NK-92 (cell line): ENCODE measurements around the gene CD27.
"Not testable (repeated sequence)": the region's sequence is repeated elsewhere in the genome, so short reads cannot be mapped to it uniquely, and the experiment has no call there.

Source experiments
- DNase-seq: peaks from one replicate; lab custom pipeline; 2025; ENCODE audit not compliant: unreplicated experiment; lab: John Stamatoyannopoulos, UW

Gene CD27

DNA sequence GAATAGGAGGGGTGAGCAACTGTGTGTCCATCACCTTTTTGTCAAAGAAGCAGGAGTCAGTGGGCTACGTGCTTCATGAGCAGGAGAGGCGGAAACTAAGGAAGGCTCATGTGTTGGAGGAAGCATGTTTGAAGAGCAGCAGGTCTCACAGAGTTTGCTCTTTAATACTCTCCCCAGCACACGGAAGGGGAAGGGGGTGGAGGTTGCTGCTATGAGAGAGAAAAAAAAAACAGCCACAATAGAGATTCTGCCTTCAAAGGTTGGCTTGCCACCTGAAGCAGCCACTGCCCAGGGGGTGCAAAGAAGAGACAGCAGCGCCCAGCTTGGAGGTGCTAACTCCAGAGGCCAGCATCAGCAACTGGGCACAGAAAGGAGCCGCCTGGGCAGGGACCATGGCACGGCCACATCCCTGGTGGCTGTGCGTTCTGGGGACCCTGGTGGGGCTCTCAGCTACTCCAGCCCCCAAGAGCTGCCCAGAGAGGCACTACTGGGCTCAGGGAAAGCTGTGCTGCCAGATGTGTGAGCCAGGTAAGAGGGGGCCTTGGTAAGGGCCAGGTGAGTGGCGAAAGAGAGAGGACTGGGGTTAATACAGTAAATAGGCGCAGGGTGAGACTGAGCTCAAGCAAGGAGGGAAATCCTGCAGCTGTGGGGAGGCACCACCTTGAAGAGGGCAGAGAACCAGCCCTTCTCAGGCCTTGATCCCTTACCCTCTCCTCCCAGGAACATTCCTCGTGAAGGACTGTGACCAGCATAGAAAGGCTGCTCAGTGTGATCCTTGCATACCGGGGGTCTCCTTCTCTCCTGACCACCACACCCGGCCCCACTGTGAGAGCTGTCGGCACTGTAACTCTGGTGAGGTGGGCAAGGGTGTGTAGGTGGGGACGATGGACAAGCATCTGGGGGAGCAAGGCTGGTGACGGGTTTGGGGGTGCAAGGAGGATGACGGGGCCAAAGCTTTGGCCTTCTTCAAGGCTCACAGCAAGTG lies at the start of gene CD27:
Gene CD27, plus strand, starts transcription at position 252 of the 985 bp plus-strand sequence. Its CDS starts 141 bp downstream, at position 393.
- DNase-seq, result no peak

DNA sequence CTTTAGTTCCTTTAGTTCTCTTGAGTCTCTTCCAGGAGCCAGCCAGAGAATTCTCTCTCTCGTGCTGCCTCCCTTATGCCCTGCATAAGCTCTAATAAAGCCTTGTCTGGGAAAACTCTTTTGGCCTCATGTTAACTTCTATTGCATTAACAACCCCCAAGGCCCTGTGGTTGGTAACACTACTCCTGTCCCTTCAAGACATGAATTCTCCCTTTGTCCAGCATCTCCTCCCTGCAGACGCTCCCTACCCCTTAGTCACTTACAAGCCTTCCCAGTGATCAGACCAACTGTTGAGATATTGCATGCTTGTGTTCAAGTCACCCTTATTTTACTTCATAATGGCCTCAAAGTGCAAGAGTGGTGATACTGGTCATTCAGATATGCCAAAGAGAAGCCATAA lies 48.7 kb upstream of the CD27 start:
- DNase-seq, result no peak

DNA sequence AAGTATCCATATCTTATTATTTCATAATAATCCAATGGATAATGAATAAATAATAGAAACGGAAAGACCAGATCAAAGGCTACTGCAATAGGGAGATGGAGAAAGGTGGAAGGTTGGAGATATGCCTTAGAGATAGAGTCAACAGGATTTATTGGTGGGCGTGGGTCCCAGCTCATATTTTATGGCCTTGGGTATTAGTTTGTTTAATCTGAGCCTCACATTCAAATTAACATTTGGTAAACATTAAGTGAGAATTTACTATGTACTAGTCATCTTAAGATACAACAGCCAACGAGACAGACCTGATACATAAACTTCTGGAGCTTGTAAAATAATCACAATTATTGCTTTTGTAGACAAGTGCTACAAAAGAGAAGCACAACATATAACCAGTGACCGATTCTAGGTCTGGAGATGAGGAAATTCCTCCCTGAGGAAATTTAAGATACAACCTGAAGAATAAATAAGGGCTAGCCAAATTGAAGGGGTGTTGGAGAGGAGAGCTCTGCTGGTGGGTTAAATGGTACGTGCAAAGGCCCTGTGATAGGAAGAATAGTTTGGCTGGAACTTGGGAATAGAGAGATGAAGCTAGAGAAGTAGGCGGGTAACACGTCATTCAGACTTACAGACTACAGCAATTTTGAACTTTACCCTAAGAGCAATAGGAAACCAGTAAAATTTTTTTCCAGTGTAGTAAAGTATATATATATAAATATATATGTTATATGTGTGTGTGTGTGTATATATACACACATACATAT lies 44.7 kb upstream of the CD27 start:
- DNase-seq, result no peak

DNA sequence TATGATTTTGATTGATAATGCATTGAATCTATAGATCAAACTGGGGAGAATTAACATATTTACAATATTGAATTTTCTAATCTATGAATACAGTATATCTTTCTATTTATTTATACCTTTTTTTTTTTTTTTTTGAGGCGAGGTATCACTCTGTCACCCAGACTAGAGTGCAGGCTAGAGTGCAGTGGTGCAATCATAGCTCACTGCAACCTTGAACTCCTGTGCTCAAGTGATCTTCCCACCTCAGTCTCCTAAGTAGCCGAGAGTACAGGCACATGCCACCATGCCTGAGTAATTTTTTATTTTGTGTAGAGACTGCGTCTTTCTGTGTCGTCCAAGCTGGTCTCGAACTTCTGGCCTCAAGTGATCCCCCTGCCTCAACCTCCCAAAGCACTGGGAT lies 40.4 kb upstream of the CD27 start:
- no peak for DNase-seq

DNA sequence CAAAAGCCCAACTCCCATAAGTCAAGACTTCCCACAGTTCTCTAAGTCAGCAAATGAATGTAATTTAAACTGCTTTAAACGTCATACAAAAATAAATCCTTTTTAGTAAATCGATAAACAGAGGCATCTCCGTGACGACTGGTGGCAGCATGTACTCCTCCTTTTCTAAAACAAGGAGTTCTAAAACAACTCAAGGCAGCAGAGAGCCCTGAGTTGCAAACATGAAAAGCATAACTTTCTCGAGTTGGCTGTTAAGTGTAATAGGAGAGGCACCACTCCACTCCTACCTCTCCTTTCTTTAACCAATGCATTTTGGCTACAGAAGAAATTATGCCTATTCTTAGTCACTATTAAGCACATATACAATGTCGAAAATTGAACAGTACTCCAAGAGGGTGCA lies 38.8 kb upstream of the CD27 start:
- DNase-seq, result no peak

DNA sequence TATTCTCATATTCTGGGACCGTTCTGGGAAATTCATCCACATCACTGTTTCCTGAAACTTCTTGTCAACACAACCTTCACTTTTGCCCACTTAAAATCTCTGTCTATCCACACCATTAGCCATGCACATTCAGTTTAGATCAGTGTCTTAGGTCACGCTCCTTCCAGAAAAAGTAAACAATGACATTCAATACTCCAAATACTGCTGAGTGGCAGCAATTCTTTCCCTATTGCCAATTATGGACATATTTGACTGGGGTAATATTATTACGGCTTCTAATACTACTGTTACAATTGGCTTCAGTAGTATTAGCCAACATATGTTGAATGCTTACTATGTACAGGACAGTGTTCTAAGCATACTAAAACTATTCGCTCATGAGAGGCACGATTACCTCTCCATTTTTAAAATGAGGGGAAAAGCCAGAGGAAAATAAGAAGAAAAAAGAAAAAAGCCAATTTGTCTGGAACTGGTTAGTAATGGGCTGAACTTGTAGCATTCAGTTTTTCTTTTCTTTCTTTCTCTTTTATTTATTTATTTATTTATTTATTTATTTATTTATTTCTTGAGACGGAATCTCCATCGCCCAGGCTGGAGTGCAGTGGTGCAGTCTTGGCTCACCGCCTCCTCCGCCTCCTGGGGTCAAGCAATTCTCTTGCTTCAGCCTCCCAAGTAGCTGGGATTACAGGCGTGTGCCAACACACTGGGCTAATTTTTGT lies 37.4 kb upstream of the CD27 start:
- no peak for DNase-seq

DNA sequence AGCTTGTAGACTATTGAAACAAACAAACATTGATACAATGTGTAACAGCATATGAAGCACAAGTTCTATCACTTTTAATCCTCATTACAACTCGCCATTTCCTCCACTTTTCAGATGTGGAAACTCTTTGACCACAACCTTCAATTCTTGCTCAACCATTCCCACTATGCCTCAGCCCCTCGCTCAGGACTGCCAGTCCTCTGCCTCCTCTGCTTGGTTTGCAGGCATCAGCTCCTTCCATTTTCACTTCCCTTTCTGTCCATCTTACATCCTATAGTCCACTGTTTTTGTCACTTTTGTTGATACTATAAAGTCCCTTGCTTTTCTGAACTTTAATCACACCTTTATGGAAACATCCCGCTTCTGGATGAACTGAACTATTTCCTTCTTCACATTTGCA lies 28.2 kb upstream of the CD27 start:
- no peak for DNase-seq

DNA sequence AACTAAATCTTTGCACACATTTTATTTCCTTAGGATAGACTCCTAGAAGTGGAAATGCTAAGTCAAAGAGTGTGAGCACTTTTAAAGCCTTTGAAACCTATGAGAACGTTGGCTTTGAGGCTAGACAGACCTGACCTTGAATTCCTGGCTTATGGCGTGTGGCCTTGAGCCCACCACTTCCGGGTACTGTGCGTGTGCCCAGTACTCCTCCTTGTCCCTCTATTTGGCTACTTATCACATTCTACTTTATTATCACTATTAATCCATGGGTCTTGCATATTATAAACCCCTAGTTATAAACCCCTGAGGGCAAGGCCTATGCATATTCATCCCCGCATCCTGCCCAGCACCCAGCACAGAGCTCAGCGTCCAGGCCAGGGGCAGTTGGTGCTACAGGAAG lies 26.0 kb upstream of the CD27 start:
- DNase-seq, result no peak

DNA sequence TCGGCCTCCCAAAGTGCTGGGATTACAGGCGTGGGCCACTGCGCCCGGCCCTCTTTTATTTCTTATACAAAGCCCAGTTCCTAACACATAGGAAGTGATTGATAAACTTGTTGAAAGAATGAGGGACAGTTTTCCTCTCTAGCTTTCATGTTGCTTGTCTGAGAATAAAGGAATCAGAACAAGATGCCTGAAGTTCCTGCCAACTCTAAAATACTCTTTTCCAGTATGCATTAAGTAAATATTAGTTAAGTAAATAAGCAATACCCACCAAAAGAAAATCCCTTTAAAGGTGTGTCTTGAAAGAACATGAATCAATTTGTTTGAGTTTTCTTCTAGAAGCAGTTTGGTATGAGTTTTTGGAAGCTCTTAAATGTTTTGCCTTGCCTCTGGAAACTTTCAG lies 24.4 kb upstream of the CD27 start:
- no peak for DNase-seq

DNA sequence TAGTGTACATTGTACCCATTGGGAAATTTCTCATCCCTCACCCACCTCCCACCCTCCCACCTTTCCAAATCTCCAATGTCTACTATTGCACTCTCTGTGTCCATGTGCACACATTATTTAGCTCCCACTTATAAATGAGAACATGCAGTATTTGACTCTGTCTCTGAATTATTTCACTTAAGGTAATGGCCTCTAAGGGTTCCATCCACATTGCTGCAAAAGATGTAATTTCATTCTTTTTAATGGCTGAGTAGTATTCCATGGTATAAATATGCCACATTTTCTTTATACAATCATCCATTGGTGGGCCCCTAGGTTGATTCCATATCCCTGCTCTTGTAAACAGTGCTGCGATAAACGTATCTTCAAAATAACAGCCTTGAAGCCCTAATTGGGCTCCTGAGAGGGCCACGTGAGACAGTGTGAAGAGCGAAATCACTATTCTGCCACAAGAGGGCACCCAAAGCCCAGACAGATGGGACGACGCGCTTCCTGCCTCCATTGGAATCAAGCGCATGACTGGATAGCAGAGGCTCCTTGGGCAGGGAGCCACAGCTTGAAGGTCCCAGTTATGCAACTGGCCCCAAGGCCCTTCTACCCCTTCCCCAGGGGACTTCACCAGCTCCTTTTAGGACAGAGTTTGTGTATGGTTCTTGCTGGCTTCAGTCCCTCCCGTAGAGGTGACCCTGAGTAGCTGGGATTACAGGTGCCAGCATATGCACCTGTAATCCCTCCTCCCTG lies 21.3 kb upstream of the CD27 start:
- DNase-seq, result no peak

DNA sequence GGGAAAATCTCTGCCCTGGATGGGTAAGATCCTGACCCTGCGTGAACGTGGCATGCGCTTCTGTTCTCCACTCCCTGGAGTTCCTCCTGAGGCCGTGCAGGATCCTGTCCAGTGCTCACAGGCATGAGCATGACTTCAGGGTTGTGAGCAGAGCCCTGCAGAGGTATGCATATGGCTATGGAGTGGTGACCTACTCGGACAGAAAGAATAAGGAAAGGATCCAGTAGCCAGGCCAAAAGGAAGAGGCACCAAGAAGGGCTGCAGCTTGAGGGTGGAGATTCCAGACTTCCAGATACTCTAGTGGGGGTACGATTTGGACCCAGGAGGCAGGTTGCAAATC lies 20.8 kb upstream of the CD27 start:
- DNase-seq, result no peak

DNA sequence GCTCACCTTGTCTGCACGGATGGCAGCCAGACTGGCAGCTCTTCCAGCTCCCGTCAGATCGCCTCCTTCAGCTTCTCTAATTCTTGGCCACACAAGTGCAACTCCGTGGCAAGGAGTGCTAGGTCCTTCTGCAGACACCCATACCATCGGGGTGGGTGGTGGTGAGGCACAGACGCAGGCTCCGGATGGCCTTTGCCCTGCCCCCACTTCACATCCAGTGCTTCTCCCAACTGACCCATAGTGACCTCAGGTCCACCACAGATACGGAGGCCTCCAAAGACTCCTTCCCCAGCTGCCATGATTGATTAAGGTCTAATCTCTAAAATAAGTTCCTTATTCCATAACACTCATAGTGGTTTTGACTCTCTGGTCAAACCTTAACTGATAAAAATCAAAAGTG lies 19.9 kb upstream of the CD27 start:
- DNase-seq, result no peak

DNA sequence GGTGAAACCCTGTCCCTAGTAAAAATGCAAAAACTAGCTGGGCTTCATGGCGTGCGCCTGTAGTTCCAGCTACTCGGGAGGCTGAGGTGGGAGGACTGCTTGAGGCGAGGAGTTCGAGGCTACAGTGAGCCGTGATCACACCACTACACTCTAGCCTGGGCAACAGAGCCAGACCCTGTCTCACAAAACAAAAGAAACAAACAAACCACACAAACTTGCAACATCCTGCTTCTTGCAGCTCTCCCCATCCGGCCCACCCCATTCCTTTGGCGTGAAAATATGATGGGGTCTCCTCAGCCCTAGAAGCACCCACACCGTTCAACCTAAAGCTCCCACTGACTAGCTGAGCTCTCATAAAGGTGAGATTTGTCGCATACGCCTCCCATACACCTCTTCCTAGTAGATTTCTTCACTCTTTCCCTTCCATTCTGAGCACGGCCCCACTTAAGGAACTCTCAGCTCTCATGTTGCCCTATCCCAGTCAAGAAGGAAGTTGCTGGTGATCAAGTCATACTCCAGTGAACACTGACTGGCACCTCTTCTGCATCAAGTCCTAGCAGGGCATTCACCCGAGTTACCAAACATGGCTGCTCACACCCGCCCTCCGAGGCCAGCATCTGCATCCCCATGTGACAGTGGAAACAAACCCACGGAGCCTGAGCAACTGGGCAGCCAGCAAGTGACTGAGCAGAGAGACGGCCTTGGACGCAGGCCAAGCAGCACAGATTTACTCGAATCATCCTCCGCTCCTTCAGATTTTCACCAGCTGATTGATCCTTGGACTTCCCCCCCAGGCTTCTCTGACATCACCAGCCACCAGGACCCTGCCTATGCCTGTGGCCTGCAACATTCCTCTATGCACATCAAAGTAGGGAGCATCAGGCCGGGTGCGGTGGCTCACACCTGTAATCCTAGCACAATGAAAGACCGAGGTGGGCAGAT lies 18.9 kb upstream of the CD27 start:
- no peak for DNase-seq

DNA sequence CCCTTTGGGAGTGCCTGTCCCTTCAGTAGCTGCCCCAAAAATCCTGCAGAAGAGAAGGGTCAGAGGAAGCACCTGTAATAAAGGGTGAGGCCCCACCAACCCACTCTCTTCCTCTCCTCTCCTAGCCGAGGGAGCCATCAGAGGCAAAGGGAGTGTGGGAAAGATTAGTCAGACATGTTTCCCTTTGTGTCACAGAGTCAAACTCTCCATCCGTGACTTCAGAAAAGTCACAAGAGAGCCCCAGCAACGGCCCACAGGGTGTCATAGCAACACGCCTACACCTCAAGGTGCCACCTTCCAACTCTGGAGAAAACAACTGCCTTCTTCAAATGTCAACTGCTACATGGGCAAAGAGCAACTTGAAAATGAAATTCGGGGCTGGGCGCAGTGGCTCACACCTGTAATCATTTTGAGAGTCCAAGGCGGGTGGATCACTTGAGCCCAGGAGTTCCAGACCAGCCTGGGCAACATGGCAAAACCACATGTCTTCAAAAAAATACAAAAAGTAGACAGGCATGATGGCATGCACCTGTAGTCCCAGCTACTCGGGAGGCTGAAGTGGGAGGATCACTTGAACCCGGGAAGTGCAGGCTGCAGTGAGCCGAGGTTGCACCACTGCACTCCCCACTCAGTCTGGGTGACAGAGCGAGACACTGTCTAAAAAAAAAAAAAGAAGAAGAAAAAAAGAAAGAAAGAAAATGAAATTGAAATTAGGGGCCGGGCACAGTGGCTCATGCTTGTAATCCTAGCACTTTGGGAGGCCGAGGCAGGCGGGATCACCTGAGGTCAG lies 17.7 kb upstream of the CD27 start:
- DNase-seq, result no peak

DNA sequence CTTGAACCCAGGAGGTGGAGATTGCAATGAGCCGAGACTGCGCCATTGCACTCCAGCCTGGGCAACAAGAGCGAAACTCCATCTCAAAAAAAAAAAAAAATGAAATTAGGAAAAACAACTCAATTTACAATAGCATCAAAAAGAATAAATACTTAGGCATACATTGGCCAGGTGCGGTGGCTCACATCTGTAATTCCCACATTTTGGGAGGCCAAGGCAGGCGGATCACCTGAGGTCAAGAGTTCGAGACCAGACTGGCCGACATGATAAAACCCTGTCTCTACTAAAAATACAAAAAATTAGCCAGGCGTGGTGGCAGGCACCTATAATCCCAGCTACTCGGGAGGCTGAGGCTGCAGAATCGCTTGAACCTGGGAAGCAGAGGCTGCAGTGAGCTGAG lies 17.0 kb upstream of the CD27 start:
- DNase-seq, result not testable (repeated sequence)

DNA sequence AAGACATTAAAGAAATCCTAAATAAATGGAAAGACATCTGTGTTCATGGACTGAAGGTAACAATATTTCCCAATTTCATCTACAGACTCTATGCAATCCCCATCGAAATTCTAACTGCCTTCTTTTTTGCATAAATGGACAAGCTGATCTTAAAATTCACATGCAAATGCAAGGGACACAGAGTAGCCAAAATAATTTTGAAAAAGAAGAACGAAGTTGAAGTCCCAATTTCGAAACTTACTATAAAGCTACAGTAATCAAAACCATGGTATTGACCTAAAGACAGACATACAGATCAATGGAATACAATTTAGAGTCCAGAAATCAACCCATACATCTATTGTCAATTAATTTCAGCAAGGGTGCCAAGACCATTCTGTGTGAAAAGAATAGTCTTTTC lies 16.4 kb upstream of the CD27 start:
- no peak for DNase-seq

DNA sequence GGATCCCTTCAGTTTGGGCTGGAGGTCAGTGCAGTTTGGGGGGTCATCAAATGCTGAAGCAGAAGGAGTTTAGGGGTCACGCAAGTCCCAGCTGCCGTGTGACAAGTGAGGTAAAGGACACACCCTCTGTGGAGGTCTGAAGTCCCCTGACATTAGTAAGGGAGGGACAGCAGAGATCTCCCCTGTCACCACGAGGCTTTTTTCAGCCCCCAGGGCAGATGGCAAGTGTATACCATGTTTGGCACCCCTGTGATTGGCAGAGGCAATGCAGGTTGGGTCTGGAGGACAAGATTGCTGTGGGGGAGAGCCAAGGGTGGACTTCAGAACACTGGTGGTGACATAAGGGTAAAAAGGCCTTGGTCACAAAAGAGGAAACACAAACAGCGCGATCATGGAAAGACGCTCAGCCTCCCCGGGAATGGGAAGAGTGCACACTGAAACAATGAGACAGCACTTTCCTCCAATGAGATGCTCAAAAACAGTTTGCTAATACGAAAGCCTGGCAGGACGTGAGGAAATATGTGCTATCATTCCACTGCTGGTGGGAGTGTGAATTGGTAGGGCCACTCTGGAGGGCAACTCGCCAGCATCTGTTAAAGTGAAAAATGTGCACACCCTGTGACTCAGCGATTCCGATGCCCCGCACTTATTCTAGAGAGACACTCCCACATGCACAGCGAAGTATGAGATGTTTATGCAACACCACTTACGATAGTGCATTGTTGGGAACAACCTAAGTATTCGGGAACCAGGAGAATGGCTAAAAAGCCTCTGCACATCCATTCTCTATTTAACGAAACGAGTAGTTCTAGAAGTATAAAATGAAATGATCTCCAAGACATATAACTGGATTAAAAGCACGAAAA lies 14.4 kb upstream of the CD27 start:
- no peak for DNase-seq

DNA sequence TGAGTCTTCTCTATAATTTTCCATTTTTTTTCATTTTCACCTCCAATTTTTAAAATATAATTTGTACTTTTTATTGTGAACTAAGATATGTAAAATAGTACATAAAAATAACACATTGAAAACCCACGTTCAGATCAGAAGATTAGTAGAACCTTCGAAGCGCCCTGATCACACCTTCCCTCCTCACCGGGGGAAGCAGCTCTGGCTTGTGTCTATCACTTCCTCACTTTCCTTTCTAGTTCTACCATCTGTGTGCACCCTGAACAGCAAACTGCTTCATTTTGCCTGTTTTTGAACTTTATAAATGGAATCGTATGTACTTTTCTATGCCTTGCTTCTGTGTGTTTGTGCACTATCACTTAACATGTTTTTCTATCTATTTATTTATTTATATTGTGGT lies 11.8 kb upstream of the CD27 start:
- no peak for DNase-seq
